Measurements from ENCODE around the gene LRRC10B.

LRRC10B gene

DNA sequence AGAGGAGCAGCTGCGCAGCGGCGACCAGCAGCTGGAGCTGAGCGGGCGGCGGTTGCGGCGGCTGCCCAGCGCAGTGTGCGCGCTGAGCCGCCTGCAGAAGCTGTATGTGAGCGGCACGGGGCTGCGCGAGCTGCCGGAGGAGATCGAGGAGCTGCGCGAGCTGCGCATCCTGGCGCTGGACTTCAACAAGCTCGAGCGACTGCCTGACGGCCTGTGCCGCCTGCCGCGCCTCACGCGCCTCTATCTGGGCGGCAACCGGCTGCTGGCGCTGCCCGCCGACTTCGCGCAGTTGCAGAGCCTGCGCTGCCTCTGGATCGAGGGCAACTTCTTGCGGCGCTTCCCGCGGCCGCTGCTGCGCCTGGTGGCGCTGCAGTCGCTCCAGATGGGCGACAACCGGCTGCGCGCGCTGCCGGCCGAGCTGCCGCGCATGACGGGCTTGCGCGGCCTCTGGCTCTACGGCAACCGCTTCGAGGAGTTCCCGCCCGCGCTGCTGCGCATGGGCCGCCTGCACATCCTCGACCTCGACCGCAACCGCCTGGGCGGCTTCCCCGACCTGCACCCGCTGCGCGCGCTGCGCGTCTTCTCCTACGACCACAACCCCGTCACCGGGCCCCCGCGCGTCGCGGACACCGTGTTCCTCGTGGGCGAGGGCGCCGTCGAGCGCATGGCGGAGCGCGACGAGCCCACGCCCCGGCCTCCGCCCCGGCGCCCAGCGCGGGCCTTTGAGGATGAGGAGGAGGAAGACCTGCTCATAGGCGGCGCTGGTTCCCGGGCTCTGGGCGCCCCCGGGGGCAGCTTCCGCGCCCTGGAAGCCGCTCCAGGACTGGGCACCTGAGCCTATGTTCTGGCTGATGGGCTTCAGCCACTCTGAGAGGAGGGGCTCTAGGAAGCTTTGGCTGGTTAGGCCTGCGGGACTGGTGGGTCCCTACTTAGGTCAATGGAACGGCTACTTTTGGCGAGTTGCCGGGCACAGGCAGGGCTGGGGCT is 787 bp downstream of the LRRC10B start:
- peaks cover 0 to 33% (median 26%) of the 10 kb centered on the region in 3 experiments for H3K27me3 ChIP-seq (ENCODE audit: control insufficient read depth in 3 of 3, insufficient read depth in 3 of 3, low read depth in 1 of 3, low read length in 3 of 3)
- H4K8ac ChIP-seq (ENCODE audit: low read depth, low read length): no peak overlapping the region
- H2BK15ac ChIP-seq (ENCODE audit: low read length): no peak overlapping the region
- peak overlapping the region; percentile 96 for H2AFZ ChIP-seq (ENCODE audit: low read length)
- peak overlapping the region; percentile 6 for H2BK120ac ChIP-seq (ENCODE audit: low read depth, low read length)
- H3K79me1 ChIP-seq (ENCODE audit: low read depth, low read length): no peaks in the 10 kb centered on the region
- peak overlapping the region; percentile 61 for H3K14ac ChIP-seq (ENCODE audit: low read length)
- H3K9me3 ChIP-seq (replicated peaks in 1 of 2; ENCODE audit: control insufficient read depth in 2 of 2, insufficient read depth in 1 of 2, low read depth in 1 of 2, low read length in 2 of 2): peaks cover 0 to 1% of the 10 kb centered on the region in 2 donors
- peak overlapping the region; percentile 81 for H3K4me2 ChIP-seq (ENCODE audit: insufficient read depth, low read length, poor library complexity, severe bottlenecking)
- H3K4me3 ChIP-seq (ENCODE audit: low read length in 2 of 2): peak overlapping the region; percentile 43 to 75
- peak overlapping the region; percentile 24 for H2BK12ac ChIP-seq (ENCODE audit: low read length)
- no peak overlapping the region for H4K91ac ChIP-seq (ENCODE audit: low read depth, low read length, poor library complexity)
- no peak overlapping the region for H3K4ac ChIP-seq (ENCODE audit: low read length)
- H3K27ac ChIP-seq (replicated peaks; ENCODE audit: low read length): no peak overlapping the region
- H2BK5ac ChIP-seq (ENCODE audit: low read length): no peak overlapping the region
- H3K4me1 ChIP-seq (ENCODE audit: control insufficient read depth in 2 of 2, insufficient read depth in 1 of 2, low read depth in 1 of 2, low read length in 2 of 2): peaks cover 17 to 50% of the 10 kb centered on the region in 2 donors
- H2AK5ac ChIP-seq (ENCODE audit: low read depth, low read length): peak overlapping the region; percentile 79
- H3K18ac ChIP-seq (ENCODE audit: low read length): peak overlapping the region; percentile 96
- H3K36me3 ChIP-seq (replicated peaks in 1 of 2; ENCODE audit: control insufficient read depth in 2 of 2, insufficient read depth in 2 of 2, low read length in 2 of 2): no peaks in the 10 kb centered on the region
- no CpG with 5 or more reads among the region's 117 CpGs for WGBS, 2 donors (ENCODE audit: extremely low coverage in 2 of 2, insufficient read length in 2 of 2, insufficient replicate concordance in 1 of 2)
- peak; percentile 81 for DNase-seq (ENCODE audit: low spot score)
- H3K23ac ChIP-seq (ENCODE audit: low read depth, low read length, poor library complexity): peak overlapping the region; percentile 75
- peak overlapping the region; percentile 81 for H3K9ac ChIP-seq (ENCODE audit: low read depth, low read length, poor library complexity)

- no CpG with 5 or more reads among the region's 16 CpGs for WGBS, 2 donors (ENCODE audit: extremely low coverage in 2 of 2, insufficient read length in 2 of 2, insufficient replicate concordance in 1 of 2)
- no peak overlapping the region for H3K9ac ChIP-seq (ENCODE audit: low read depth, low read length, poor library complexity)
- H2BK5ac ChIP-seq (ENCODE audit: low read length): peak overlapping the region; percentile 11
- H3K23ac ChIP-seq (ENCODE audit: low read depth, low read length, poor library complexity): peak overlapping the region; percentile 40
- no peak overlapping the region for H2BK12ac ChIP-seq (ENCODE audit: low read length)
- peaks cover 0 to 1% of the 10 kb centered on the region in 2 donors for H3K9me3 ChIP-seq (replicated peaks in 1 of 2; ENCODE audit: control insufficient read depth in 2 of 2, insufficient read depth in 1 of 2, low read depth in 1 of 2, low read length in 2 of 2)
- H4K91ac ChIP-seq (ENCODE audit: low read depth, low read length, poor library complexity): no peak overlapping the region
- no peak overlapping the region for H3K18ac ChIP-seq (ENCODE audit: low read length)
- no peak overlapping the region for H3K27ac ChIP-seq (replicated peaks; ENCODE audit: low read length)
- H2AFZ ChIP-seq (ENCODE audit: low read length): no peak overlapping the region
- H2AK5ac ChIP-seq (ENCODE audit: low read depth, low read length): peak overlapping the region; percentile 79
- H3K4me2 ChIP-seq (ENCODE audit: insufficient read depth, low read length, poor library complexity, severe bottlenecking): no peak overlapping the region
- H2BK120ac ChIP-seq (ENCODE audit: low read depth, low read length): no peak overlapping the region
- no peak overlapping the region for H3K14ac ChIP-seq (ENCODE audit: low read length)
- no peaks in the 10 kb centered on the region for H3K36me3 ChIP-seq (replicated peaks in 1 of 2; ENCODE audit: control insufficient read depth in 2 of 2, insufficient read depth in 2 of 2, low read length in 2 of 2)
- no peaks in the 10 kb centered on the region for H3K79me1 ChIP-seq (ENCODE audit: low read depth, low read length)
- H2BK15ac ChIP-seq (ENCODE audit: low read length): peak overlapping the region; percentile 84
- H3K4me3 ChIP-seq (ENCODE audit: low read length in 2 of 2): peak overlapping the region in 1 of 2 donors; percentile 23
- H3K27me3 ChIP-seq (ENCODE audit: control insufficient read depth in 3 of 3, insufficient read depth in 3 of 3, low read depth in 1 of 3, low read length in 3 of 3): peaks cover 0 to 33% (median 26%) of the 10 kb centered on the region in 3 experiments
- H4K8ac ChIP-seq (ENCODE audit: low read depth, low read length): no peak overlapping the region
- peaks cover 23 to 52% of the 10 kb centered on the region in 2 donors for H3K4me1 ChIP-seq (ENCODE audit: control insufficient read depth in 2 of 2, insufficient read depth in 1 of 2, low read depth in 1 of 2, low read length in 2 of 2)
- DNase-seq (ENCODE audit: low spot score): no peak
- H3K4ac ChIP-seq (ENCODE audit: low read length): no peak overlapping the region
Observed at GRCh38 chr11:61510166-61510919, 1.8 kb downstream of the LRRC10B start.

DNA sequence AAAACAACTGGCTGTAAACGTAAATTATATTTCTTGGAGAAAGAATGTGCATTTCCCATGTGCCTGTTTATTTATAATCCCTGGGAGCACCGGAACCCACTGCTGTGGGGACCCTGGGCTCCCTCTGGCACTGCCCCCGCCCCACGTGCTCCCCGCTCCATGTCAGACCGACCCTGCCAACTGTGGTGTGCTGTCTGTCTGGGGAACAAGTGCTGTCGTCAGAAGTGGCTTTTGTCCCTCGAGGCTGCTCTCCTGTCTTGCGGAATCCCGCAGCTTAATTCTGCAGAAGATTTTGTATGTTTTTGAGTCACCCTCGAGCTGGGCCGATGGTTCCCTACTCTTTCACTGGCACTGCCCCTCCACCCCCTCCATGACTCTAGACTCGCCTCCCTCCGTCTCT is 2.4 kb downstream of the LRRC10B start:
- Histone ChIP-seq H3K4ac (ENCODE audit: low read length) (no peak overlapping the region), H3K9me3 (replicated peaks in 1 of 2; ENCODE audit: control insufficient read depth in 2 of 2, insufficient read depth in 1 of 2, low read depth in 1 of 2, low read length in 2 of 2) (peaks cover 0 to 1% of the 10 kb centered on the region in 2 donors), H3K4me1 (ENCODE audit: control insufficient read depth in 2 of 2, insufficient read depth in 1 of 2, low read depth in 1 of 2, low read length in 2 of 2) (peaks cover 23 to 46% of the 10 kb centered on the region in 2 donors), H3K27ac (replicated peaks; ENCODE audit: low read length) (no peak overlapping the region), H3K18ac (ENCODE audit: low read length) (no peak overlapping the region), H2BK120ac (ENCODE audit: low read depth, low read length) (no peak overlapping the region), H2AFZ (ENCODE audit: low read length) (no peak overlapping the region), H3K27me3 (ENCODE audit: control insufficient read depth in 3 of 3, insufficient read depth in 3 of 3, low read depth in 1 of 3, low read length in 3 of 3) (peaks cover 0 to 33% (median 26%) of the 10 kb centered on the region in 3 experiments), H2BK12ac (ENCODE audit: low read length) (no peak overlapping the region), H3K4me2 (ENCODE audit: insufficient read depth, low read length, poor library complexity, severe bottlenecking) (no peak overlapping the region), H3K14ac (ENCODE audit: low read length) (no peak overlapping the region), H3K23ac (ENCODE audit: low read depth, low read length, poor library complexity) (no peak overlapping the region), H2AK5ac (ENCODE audit: low read depth, low read length) (peak overlapping the region; percentile 19), H3K79me1 (ENCODE audit: low read depth, low read length) (no peaks in the 10 kb centered on the region), H3K9ac (ENCODE audit: low read depth, low read length, poor library complexity) (no peak overlapping the region), H2BK5ac (ENCODE audit: low read length) (no peak overlapping the region), H4K91ac (ENCODE audit: low read depth, low read length, poor library complexity) (no peak overlapping the region), H3K36me3 (replicated peaks in 1 of 2; ENCODE audit: control insufficient read depth in 2 of 2, insufficient read depth in 2 of 2, low read length in 2 of 2) (no peaks in the 10 kb centered on the region), H2BK15ac (ENCODE audit: low read length) (no peak overlapping the region), H4K8ac (ENCODE audit: low read depth, low read length) (no peak overlapping the region), H3K4me3 (ENCODE audit: low read length in 2 of 2) (no peak overlapping the region)
- DNase-seq (ENCODE audit: low spot score): no peak
- no CpG with 5 or more reads among the region's 14 CpGs for WGBS, 2 donors (ENCODE audit: extremely low coverage in 2 of 2, insufficient read length in 2 of 2, insufficient replicate concordance in 1 of 2)

All from neuronal stem cell (in vitro differentiated cells).